Pons (tissue), 1 donor: Measurements from ENCODE around the gene SP8.

ENCODE experiments used
- DNase-seq: peaks from one replicate; pipeline ENCODE4 v3.0.0-alpha.2; 2016; ENCODE audit warnings: low spot score

SP8 gene

DNA sequence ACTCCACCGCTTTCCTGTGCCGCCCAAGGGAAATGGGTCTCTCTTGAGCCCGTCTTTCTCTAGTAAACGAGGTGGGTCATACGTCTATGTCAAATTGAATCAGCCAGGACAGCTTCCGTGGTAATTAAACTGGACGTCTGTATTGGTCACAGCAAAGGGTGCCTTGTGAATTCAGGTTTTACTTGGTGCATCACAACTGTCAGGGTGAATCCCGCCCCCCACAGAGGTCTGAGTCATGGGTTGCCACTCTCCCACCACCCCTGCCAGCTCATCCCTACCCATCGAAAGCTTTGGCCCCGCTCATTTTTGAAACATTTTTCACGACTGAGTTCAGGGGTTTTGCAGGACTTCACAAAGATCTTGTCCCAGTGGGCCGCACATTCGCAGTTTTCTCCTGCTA lies 8.0 kb upstream of the SP8 start:
- no peak for DNase-seq

DNA sequence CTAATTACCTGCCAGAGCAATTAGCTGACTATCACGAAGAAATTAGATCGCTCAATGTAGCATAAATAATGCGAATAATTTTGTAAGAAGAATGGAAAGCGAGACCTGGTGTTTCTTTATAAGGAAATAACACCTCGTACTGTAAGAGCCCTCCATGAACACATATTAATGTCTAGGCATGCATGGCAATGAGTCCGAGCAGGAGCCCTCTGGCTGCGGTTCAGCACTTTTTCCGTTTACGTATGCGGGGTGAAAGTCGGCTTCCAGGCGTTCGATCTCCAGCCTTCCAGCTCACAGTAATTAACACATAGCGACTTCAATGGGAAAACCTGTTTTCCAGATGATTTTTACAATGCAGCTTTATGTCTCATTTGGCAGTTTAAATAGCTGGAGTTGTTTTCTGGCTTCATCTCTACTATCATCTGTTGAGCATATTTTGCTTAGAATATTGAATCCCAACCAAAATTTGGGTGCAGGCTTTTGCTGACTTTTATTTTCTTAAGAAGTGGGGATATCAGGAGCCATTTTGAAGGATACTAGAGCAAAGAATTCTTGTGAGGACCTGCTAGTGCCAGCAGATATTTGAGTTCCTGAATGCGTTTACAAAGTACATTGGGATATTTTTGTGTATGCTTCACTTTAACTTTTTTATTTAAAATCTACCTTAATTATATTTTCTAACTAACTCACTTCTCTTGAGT lies 7.2 kb upstream of the SP8 start:
- no peak for DNase-seq

DNA sequence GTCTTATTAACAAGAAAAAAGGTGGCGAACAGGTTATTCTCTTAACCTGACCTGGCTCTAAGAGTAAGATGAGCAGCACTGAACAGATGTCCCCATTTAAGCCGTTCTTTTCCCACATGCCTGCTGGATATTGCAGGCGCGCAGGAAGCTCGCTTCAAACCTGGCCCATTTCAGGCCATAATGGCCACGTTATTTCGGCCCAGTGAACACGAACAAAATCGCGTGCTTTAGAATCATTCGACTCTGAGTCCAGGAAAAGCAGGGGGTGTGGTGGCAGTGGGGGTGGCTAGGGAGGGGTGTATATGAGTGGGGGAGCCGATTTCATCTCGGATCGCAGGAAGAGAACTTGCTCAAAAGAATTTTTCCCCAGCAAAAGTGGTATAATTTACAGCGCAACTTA lies 6.6 kb upstream of the SP8 start:
- no peak for DNase-seq

DNA sequence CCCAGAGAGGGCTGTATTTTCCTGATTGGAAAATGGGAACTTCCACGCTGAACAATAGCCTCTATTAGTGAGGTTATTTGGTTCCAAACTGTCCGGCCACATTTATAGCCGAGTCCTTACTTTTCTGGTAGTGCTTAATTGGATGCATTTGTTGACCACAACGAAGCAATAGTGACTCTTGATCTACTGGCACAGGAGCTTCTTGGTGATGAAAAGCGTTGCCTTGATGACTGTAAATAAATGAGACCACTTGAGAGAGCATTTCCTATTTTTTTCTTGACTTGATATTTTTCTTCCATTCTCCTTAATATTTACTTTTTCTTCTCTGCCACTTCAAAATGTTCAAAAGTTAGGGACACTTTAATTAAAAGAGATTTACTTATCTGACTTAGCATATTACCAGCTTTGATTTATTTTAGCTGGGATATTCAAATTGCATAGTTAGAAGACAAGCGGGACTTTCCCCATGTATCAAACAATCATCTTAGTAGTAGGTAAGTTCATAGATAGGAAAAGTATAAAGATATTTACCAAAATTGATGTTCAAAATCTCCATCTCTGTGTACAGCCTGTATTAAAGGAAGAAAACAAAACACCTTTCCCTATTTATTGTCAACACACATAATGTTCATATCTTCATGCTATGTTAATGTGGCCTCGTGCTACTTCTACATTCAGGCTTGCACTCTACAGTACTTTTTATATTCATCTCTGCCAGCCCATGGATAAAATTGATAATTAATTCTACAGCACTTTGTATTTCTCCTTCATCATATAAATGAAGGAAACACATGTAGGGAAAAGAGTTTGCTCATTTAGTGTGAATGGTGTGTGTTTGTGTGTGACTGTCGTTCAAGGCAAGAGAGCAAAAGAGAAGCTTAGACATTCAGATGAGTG lies 5.1 kb upstream of the SP8 start:
- no peak for DNase-seq

DNA sequence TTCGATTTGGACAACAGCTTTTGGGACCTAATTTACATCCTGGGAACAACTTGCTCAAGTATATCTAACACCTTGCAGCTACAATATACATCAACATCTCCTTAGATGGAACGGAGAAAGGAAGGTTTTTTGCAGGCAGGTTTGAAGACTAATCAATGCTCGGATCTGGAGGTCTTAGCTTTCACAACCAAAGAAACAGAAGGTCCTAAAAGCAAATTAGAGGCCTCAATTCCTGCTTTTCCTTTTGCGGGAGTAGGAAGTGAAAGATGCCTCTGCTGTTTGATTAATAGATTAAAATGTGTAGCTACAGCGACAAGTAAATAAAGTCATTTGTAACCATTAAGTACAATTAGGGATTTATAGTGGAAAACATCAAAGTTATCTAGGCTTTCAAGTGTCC lies 3.7 kb upstream of the SP8 start:
- no peak for DNase-seq

DNA sequence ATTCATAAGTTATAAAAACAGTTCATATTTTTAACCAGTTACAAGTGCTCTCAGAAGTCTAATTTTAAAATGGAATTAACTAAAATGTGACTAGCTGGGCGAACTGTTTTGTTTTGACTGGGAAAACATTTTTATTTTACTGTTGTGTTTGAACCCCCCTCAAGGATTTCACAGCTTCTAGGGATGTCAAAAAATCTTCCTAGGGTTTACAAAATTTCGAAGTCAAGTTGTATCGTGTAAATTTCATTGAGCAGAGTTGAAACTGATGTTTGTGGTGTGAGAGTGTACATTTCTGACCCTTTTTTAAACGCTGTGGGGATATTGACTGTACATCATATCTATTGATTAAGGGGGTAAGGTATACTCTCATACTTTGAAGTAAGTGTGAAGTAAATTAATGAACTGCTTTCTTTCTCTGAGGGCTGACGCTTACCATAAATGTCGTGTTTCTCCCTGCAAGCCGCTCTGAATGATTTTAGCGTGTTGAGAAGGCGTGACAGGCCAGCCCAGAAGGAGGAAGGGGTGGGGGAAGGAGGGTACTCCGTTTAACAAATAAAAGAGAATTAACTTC lies 1.8 kb upstream of the SP8 start:
- DNase-seq = no peak

DNA sequence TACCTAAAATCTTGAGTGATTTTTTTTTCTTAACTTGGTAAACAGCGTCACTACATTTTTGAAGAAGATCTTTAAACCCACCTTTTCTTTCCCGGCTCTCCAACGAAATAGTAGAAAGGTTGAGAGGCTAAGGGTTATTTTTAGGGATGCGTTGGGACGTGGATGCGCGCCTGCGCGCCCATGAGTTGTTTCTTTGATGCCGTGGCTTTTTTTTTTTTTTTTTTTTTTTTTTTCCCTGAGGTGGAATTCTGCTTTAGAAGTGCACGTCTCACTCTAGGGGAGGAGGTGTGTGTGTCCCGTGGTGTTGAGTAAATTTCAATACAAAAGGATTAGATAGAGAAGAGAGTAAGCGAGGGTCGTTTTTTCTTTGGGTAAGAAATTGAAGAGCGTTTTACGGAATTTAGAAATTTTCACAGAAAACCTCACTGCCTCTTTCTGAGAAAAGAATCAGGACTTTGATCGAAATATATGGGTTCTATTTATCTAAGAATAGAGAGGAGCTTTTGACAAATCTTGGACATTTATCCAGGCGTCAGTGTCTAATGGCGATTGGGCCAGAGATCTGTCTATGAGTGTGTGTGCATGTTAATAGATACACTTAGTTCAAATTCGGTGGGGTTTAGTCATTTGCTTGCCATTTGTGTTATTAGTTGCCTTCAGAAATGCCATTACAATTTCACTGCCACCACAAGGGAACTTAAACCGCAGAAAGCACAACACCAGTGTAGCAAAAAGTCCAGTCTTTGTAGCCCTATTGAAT lies 1.2 kb upstream of the SP8 start:
- no peak for DNase-seq

DNA sequence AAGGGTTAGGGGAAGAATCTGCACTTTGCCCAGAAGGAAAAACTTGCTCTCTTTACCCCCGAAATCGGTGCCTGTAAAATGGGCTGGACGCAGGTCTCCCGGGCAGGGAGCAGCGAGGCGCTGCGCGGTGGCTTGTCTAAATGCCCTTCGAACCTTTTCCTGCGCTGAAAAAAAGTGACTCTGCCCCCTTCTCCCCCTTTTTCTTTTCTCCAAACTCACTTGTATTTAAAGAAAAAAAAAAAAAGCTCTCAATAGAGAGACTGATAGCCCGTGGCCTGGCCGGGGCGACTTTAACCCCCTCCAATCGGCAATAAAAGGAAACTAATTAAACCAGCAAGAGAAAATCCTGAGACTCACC lies 286 bp downstream of the SP8 start:
- DNase-seq = no peak

DNA sequence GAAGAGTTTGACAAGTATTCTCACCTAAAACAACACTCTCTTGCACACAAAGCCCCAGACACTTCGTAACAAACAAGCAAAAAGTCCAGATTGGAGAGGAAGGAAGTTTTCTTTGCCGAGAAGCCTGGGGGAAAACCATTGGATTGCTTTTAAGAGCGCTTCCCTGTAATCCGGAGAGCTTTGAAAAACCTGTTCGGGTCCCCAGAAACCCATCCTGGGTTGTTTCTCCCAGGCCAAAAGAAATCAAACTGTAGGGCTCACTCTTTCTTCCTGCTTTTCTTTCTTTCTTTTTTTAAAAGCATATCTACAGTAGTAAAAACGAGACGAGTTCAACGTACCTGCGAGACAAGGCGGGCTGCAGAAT lies 655 bp downstream of the SP8 start:
- no peak for DNase-seq

DNA sequence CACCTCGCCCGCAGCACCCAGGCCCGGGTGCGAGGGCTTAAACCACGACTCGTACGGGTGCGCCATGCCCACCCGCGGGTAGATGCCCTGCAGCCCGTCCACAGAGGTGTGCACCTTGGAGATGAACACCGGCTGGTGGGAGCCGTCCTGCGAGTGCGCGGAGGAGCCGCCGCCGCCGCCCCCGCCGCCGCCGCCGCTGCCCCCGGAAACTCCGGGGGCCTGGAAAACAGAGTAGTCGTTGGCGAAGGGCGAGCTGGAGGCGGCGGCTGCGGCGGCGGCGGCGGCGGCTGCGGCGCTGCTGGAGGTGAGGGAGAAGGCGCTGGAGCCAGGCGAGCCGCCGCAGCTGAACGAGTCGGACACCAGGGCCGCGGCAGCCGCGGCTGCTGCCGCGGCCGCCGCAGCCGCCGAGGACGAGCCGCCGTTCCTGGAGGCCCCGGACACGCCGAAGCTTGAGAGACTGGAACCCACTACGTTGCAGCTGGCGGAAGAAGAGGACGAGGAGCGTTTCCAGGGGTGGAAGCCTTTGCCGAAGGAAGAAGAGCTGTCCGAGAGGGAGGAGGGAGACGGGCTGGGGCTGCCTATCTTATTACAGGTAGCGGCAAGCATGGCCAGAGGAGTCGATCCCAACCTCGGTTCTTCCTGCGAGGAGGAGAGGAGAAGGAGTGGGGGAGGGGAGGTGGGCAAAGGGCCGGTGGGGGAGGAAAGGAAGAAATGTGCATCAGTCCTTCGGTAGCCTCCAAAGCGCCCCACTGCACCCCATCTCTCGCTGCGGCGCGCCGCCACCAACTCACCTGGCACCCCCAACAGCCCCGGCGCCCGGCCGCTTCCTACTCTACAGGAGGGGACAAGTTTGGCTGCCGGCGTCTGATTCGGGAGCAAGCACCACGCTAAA lies 1.3 kb downstream of the SP8 start:
- DNase-seq = no peak

DNA sequence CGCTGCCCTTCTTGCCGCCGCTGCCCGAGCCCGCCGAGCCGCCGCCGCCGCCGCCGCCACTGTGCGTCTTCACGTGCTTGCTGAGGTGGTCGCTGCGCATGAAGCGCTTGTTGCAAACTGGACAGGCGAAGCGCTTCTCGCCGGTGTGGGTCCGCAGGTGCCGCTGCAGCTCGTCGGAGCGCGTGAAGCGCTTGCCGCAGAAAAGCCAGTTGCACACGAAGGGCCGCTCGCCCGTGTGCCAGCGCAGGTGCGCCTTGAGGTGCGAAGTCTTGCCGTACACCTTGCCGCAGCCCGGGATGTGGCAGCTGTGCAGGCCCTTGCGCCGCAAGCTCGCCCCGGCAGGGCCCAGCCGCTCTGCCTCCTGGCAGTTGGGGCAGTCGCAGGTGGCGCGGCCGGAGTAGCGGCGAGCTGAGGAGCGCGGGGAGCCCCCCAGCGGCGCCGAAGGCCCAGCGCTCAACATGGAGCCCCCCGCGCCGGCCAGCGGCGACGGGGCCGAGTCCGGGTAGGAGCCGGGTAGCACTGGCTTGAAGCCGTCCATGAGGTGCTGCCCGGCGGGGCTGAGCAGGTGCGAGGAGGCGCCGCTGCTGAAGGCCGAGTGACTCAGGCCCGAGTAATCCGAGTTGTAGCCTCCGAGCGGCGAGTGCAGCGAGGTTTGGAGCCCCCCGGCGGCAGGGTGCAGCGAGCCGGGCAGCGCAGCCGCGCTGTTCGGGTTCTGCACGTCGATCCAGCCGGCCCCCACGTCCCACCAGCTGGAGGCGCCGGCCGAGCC lies 2.1 kb downstream of the SP8 start:
- no peak for DNase-seq

DNA sequence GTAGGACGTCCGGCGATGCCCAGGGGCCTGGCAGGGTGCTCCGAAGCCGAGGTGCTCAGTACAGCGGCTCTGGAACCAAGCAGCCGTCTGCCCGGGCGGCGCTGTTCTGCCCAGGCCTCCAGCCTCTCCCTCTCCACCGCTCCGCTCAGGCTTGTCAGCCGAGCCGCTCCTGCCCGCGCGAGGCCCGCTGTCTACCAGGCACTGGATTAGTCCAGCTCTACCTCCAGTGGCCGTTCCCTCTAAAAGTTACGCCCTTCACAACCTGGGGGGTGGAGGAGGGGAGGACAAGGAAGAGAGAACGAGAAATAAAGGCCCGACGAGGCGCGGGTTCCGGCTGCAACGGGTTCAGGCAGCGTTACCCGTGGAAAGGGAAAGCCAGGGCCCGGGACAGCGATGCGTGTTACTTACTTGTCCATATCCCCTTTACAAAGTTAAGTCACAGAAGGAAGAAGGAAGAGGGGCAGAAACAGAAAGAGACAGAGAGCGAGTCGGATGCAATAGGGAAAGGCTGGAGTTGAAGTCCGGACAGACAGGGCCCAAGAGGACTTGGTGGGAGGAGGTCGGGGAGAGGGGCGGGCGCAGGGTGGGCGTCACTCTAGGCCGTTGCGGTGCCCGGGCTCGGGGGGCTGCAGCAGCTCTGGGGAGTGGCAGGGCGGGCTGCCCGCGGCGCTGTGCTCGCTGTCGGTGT lies 2.8 kb downstream of the SP8 start:
- DNase-seq = no peak

DNA sequence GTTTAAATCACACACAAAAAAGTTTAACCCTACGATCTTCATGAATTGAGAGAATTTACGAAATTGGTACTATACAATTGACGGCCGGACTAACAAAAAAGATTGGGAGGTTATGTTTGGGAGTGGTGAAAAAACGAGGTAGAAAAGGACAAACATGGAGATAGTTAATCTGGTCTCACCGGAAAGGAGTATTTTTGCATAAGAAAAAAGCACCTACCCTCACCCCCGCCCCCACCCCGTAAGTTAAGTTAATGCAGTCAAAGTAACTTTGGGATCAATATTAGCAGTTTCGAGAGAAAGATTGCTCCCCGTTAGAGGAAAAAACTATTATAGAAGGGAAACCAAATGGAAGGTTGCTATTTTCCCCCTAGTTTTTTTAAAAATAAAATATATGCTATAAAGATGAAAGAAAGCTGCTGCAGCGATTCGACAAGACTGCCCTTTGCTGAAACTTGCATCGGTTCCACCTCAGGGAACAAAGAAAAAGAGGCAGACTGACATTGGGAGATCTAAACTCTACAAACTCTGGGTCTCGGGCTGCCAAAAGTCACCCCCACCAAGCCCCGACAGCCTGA lies 3.5 kb downstream of the SP8 start:
- DNase-seq = no peak

DNA sequence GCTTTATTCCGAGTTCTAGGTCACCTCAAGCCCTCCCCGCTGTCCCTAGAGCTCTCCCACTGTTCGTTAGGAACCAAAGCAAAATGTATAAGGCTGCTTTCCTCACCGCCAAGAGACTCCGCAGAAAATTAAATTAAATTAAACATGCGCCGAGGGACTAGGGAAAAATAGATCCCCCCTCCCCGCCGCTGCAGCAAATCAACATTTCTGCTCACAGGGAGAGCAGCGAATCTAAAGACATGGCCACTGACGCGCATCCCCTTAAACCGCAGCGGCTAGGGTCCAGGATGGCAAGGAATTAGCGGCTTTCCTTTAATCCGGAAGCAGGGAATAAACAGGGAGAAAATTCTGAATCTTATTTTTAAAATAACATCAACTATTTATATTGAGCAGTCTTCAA lies 7.6 kb downstream of the SP8 start:
- no peak for DNase-seq

DNA sequence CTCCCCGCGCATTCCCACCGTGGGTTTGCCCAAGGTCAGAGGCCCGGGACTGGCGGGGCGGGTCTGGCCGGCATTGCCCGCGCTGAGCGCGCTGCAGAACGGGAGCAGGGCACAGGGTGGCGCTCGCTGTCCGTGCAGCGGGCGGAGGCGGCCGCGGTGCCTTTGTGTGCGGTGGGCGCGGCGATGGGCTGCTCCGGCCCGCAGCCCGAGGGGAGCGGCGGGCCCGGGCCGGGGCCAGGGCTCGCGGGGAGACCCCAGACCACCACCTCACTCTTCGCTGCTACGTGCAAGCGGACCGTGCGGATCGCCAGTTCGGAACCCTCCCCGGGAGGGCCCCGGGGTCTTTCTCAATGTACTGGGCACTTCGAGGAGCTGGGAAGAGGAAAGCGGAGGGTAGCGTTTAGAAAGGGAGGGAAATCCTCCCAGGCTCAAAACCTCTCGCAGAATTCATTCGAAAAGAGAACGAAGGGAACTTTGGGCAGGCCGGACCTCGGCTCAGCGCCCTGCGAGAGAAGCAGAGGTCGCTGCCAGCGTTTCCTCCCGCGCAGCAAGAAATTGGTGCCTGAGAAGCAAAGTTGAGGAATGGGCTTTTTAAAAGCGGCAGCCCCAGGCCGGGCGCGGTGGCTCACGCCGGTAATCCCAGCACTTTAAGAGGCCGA lies 8.5 kb downstream of the SP8 start:
- no peak for DNase-seq

DNA sequence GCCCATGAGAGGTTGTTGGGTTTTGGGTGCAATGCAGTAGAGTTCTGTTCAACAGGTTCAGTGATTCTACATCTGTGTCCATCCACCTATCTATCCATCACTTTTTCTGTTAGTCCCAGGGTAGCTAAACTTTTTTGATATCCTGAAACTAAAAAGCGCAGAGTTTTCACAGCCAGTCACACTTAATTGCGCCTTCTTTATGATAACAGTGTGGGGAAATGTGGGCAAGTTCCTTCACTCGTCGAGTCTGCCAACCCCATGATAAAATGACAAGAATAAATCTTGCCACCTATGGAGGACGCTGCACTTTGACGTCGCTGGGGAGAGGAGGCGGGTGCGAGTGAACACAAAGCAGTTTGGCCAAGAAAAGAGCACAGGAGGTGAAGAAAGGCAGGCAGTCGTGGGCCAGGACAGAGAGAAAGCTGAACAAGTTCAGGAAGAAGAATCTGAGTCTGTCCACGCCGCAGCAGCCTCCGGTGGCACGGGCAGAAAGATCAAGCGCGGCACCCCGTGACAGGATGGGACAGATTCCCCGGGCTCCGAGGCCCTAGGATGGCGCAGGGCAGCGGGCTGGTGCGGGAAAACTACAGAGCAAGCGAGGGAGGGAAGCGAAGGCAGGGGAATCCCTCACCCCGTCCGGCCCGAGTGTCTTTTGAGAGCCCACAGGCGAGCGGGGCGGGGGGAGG lies 9.2 kb downstream of the SP8 start:
- DNase-seq = no peak

DNA sequence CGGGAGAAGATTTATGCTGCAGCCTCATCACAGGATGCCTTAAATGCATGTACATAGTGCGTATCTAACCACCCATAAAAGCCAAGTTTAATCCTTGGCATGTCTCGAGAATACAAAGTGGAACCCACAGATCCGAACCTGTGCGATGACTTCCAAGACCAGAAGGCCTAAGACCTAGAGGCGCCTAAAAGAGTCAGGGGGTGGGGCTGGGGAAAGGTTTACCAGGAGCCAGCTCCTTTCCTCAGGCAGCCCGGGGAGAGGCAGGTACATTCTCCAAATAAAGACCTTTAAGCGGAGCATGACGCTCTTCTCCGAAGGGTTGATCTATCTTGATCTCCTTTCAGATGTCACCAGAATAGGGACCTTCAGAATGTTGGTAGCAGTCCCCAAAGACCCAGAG lies 9.7 kb downstream of the SP8 start:
- no peak for DNase-seq

DNA sequence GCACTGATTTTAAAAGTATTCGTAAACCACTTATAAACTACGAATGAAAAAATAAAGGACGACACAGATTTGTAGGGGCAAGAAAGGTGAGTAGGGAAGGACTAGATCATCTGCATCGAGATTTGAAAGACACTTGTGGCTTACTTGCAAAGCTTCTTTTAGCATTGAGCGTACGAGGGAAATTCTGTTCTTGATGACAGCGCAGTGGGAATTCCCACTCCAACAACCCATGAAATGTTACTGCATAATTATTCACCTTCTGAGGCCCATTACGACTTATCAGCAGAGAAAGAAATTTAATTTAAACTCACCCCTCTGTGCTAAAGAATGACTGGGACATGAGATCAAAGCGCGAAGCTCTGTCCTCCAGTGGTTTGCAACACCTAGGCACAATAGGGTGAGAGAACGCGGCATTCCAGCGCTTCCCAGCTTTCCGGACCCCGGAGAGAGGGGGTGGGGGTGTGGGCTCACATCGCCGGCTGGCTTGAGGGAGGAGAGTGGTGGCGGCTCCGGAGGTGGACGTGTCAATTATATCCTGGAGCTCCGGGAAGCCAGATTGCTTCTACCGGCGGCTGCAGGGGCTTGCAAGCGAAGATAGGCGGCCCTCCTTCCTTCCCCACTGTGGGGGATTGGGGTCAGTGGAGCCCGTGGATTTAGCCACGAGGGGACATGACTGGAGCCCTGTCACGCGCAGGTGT lies 10.3 kb downstream of the SP8 start:
- no peak for DNase-seq
